IMR-90 (cell line): ENCODE data around the gene CD86. TPM values are rescaled to one million over a fixed set of nuclear protein-coding genes. Genes with fewer than 3 reads are reported as not detected.

ENCODE experiments used
- ATAC-seq: fragments of 200-7000 bp; cut with Tn5 transposase; 2 replicates; pipeline ENCODE4 v1.9.1; 2020; ENCODE audit warnings: low read depth, mild to moderate bottlenecking, moderate library complexity
- BruUV-seq: library from RNA; stranded (reverse); fragments of 400-500 nt; replicated peaks from 2 replicates; lab custom pipeline; 2021; lab: Mats Ljungman, UMichigan
- CTCF ChIA-PET: fragments of 300-600 bp; formaldehyde crosslinking; extraction: SDS; loops from one replicate; lab custom pipeline; 2021; ENCODE audit warnings: antibody characterized with exemption; lab: Yijun Ruan, JAX
- POLR2A ChIA-PET: fragments of 300-600 bp; sonication (Branson Sonifier 250); formaldehyde crosslinking; loops from one replicate; lab custom pipeline; 2022; ENCODE audit warnings: antibody characterized with exemption; ENCODE audit not compliant: unreplicated experiment; lab: Charles Lee
- DNase-seq: peaks from one replicate; pipeline ENCODE4 v3.0.0; 2013
- H2AFZ ChIP-seq: replicated peaks from 2 replicates; pipeline ENCODE3; 2013; ENCODE audit warnings: low read length, mild to moderate bottlenecking; ENCODE audit not compliant: poor library complexity
- H2AK5ac ChIP-seq: 2 replicates; pipeline ENCODE4 v1.6.1; 2013; ENCODE audit warnings: low read depth, low read length, inconsistent platforms
- H2AK9ac ChIP-seq: replicated peaks from 2 replicates; pipeline ENCODE3; 2013; ENCODE audit warnings: mild to moderate bottlenecking, low read depth, low read length, moderate library complexity; ENCODE audit not compliant: poor library complexity
- H2BK120ac ChIP-seq: 2 replicates; pipeline ENCODE4 v1.6.1; 2013; ENCODE audit warnings: low read depth, low read length, inconsistent platforms
- H2BK15ac ChIP-seq: 3 replicates; pipeline ENCODE4 v1.6.1; 2013; ENCODE audit warnings: low read depth, low read length, inconsistent platforms
- H2BK20ac ChIP-seq: 2 replicates; pipeline ENCODE4 v1.6.1; 2013; ENCODE audit warnings: low read depth, mild to moderate bottlenecking, inconsistent platforms, low read length, moderate library complexity
- H2BK5ac ChIP-seq: 2 replicates; pipeline ENCODE4 v1.6.1; 2013; ENCODE audit warnings: mild to moderate bottlenecking, low read depth, low read length, inconsistent platforms; ENCODE audit not compliant: poor library complexity, severe bottlenecking
- H3K14ac ChIP-seq: replicated peaks from 2 replicates; pipeline ENCODE4 v1.6.1; 2013; ENCODE audit warnings: low read depth, low read length, inconsistent platforms
- H3K18ac ChIP-seq: 2 replicates; pipeline ENCODE4 v1.6.1; 2013; ENCODE audit warnings: low read depth, low read length, control low read depth
- H3K23ac ChIP-seq: 2 replicates; pipeline ENCODE4 v1.6.1; 2013; ENCODE audit warnings: low read depth, low read length, inconsistent platforms
- H3K27ac ChIP-seq: 2 replicates; pipeline ENCODE4 v1.5.1; 2013; ENCODE audit warnings: mild to moderate bottlenecking, control low read depth, low read length; ENCODE audit not compliant: insufficient read depth
- H3K27me3 ChIP-seq: 2 replicates; pipeline ENCODE4 v1.6.1; 2013; ENCODE audit warnings: low read length; ENCODE audit not compliant: control insufficient read depth, insufficient read depth
- H3K36me3 ChIP-seq: 2 replicates; pipeline ENCODE4 v1.6.1; 2013; ENCODE audit warnings: low read length, mixed read lengths; ENCODE audit not compliant: control insufficient read depth, insufficient read depth
- H3K4ac ChIP-seq: 2 replicates; pipeline ENCODE4 v1.6.1; 2013; ENCODE audit warnings: low read depth, low read length, inconsistent platforms
- H3K4me1 ChIP-seq: 2 replicates; pipeline ENCODE4 v1.6.1; 2013; ENCODE audit warnings: low read length, mixed read lengths; ENCODE audit not compliant: control insufficient read depth, insufficient read depth
- H3K4me2 ChIP-seq: 2 replicates; pipeline ENCODE4 v1.6.1; 2013; ENCODE audit warnings: low read depth, mild to moderate bottlenecking, control low read depth, low read length, moderate library complexity
- H3K4me3 ChIP-seq: 2 replicates; pipeline ENCODE4 v1.5.1; 2013; ENCODE audit warnings: low read depth, mild to moderate bottlenecking, control low read depth, low read length, moderate library complexity; ENCODE audit not compliant: insufficient read depth
- H3K56ac ChIP-seq: 2 replicates; pipeline ENCODE4 v1.6.1; 2013; ENCODE audit warnings: low read length, inconsistent platforms; ENCODE audit not compliant: insufficient read depth; ENCODE audit errors: extremely low read depth
- H3K79me1 ChIP-seq, 2 experiments: 2 replicates each; pipeline ENCODE4 v1.6.1; 2013; ENCODE audit warnings: low read length in 2 of 2, inconsistent platforms in 1 of 2, low read depth in 1 of 2
- H3K9ac ChIP-seq: 2 replicates; pipeline ENCODE4 v1.6.1; 2013; ENCODE audit warnings: low read depth, low read length, control low read depth
- H3K9me1 ChIP-seq: 2 replicates; pipeline ENCODE4 v1.6.1; 2013; ENCODE audit warnings: low read length, inconsistent platforms; ENCODE audit not compliant: insufficient read depth
- H3K9me3 ChIP-seq: 2 replicates; pipeline ENCODE4 v1.6.1; 2013; ENCODE audit warnings: low read length; ENCODE audit not compliant: control insufficient read depth, insufficient read depth
- H4K20me1 ChIP-seq: 2 replicates; pipeline ENCODE4 v1.6.1; 2013; ENCODE audit warnings: low read length, inconsistent platforms; ENCODE audit not compliant: insufficient read depth
- H4K5ac ChIP-seq: 2 replicates; pipeline ENCODE4 v1.6.1; 2013; ENCODE audit warnings: mild to moderate bottlenecking, low read depth, low read length, control low read depth
- H4K8ac ChIP-seq, 2 experiments: 2 replicates each; pipeline ENCODE4 v1.6.1; 2013; ENCODE audit warnings: low read depth in 2 of 2, low read length in 2 of 2, control low read depth in 1 of 2, inconsistent platforms in 1 of 2
- H4K91ac ChIP-seq: 2 replicates; pipeline ENCODE4 v1.6.1; 2013; ENCODE audit warnings: low read depth, low read length, inconsistent platforms; ENCODE audit not compliant: insufficient read depth
- CEBPB ChIP-seq: IDR thresholded peaks from 2 replicates; pipeline ENCODE4 v1.6.1; 2012; ENCODE audit warnings: low read depth, low read length, improper control_type of control experiment
- CHD1 ChIP-seq: IDR thresholded peaks from 2 replicates; pipeline ENCODE4 v1.6.1; 2012; ENCODE audit warnings: low read depth, low read length, improper control_type of control experiment
- CTCF ChIP-seq: conservative IDR thresholded peaks from 2 replicates; pipeline ENCODE4 v1.5.1; 2012; ENCODE audit warnings: mild to moderate bottlenecking, low read depth, low read length, improper control_type of control experiment
- ELK1 ChIP-seq: fragments of 150-350 bp; IDR thresholded peaks from 2 replicates; pipeline ENCODE4 v1.6.1; 2016; ENCODE audit warnings: low read depth, mild to moderate bottlenecking, low read length, moderate library complexity, borderline replicate concordance
- FOS ChIP-seq: fragments of 150-350 bp; IDR thresholded peaks from 2 replicates; pipeline ENCODE4 v1.6.1; 2016; ENCODE audit warnings: low read depth, low read length
- MAFK ChIP-seq: IDR thresholded peaks from 2 replicates; pipeline ENCODE4 v1.6.1; 2012; ENCODE audit warnings: low read depth, low read length, improper control_type of control experiment
- MAZ ChIP-seq: IDR thresholded peaks from 2 replicates; pipeline ENCODE4 v1.6.1; 2012; ENCODE audit warnings: low read depth, mild to moderate bottlenecking, low read length, improper control_type of control experiment, moderate library complexity, borderline replicate concordance
- MXI1 ChIP-seq: IDR thresholded peaks from 2 replicates; pipeline ENCODE4 v1.6.1; 2012; ENCODE audit warnings: low read depth, mild to moderate bottlenecking, low read length, moderate library complexity, borderline replicate concordance
- NFE2L2 ChIP-seq: fragments of 150-350 bp; IDR thresholded peaks from 2 replicates; pipeline ENCODE4 v1.6.1; 2016; ENCODE audit warnings: low read depth, mild to moderate bottlenecking, low read length
- POLR2A ChIP-seq: IDR thresholded peaks from 2 replicates; pipeline ENCODE4 v1.6.1; 2012; ENCODE audit warnings: mild to moderate bottlenecking, low read depth, low read length
- RAD21 ChIP-seq: IDR thresholded peaks from 2 replicates; pipeline ENCODE4 v1.6.1; 2012; ENCODE audit warnings: low read length, improper control_type of control experiment
- RCOR1 ChIP-seq: IDR thresholded peaks from 2 replicates; pipeline ENCODE4 v1.6.1; 2012; ENCODE audit warnings: mild to moderate bottlenecking, low read length, improper control_type of control experiment; ENCODE audit not compliant: insufficient replicate concordance
- RFX5 ChIP-seq: IDR thresholded peaks from 2 replicates; pipeline ENCODE4 v1.8.0; 2012; ENCODE audit warnings: low read depth, mild to moderate bottlenecking, low read length, moderate library complexity
- SMC3 ChIP-seq: fragments of 150-350 bp; IDR thresholded peaks from 2 replicates; pipeline ENCODE4 v1.6.1; 2016; ENCODE audit warnings: low read depth, mild to moderate bottlenecking, antibody characterized with exemption, low read length, moderate library complexity
- WGBS, 2 experiments: methylation state at CpG; one replicate each; pipeline versions ENCODE4 v1.1.5 to v1.1.7; 2013; ENCODE audit warnings: missing lambda C conversion rate in 2 of 2; ENCODE audit not compliant: insufficient read length in 1 of 2; ENCODE audit errors: extremely low coverage in 2 of 2; 5-methylcytosine and 5-hydroxymethylcytosine counted together
- dilution Hi-C: fragments of 300-500 bp; cut with HindIII; formaldehyde crosslinking; loops from one replicate; pipeline ENCODE4 v1.14.3; 2018; ENCODE audit warnings: low sequenced_read_pairs; ENCODE audit not compliant: unreplicated experiment
- in situ Hi-C: fragments of 300-500 bp; cut with MboI; formaldehyde crosslinking; loops from 3 replicates; pipeline ENCODE4 v1.14.3; 2019; ENCODE audit warnings: low sequenced_read_pairs, inconsistent platforms, mixed read lengths
- intact Hi-C: fragments of 100-400 bp; cut with micrococcal nuclease; formaldehyde crosslinking; loops from 2 replicates; pipeline ENCODE4 v1.10.0; 2022
- polyA plus RNA-seq, 3 experiments: library from polyadenylated mRNA; depleted of rRNA; stranded (reverse); fragments of >200 nt; gene quantifications; 2 replicates each; pipeline ENCODE4 v1.2.3, GENCODE V29; 2012; ENCODE audit warnings: low replicate concordance in 1 of 3
- total RNA-seq: library from RNA; depleted of rRNA; stranded (reverse); fragments of >200 nt; gene quantifications from 2 replicates; pipeline ENCODE4 v1.2.3, GENCODE V29; 2012

The CD86 gene
- total and polyA plus RNA-seq, 2 of the 4 experiments (the other 2 are of a cell fraction), result not detected

GRCh38 chr3:122011396-122011795 lies 43.8 kb upstream of the CD86 start:
- Histone ChIP-seq H4K91ac (no peak overlapping the region), H2BK15ac (no peak overlapping the region), H3K23ac (no peak overlapping the region), H2BK5ac (no peak overlapping the region), H4K8ac (no peak overlapping the region), H3K4me3 (no peak overlapping the region), H2AK9ac (no peak overlapping the region), H2AK5ac (no peak overlapping the region), H3K4me1 (no peaks in the 10 kb centered on the region), H2AFZ (no peak overlapping the region), H3K9me1 (no peaks in the 10 kb centered on the region), H3K9ac (no peak overlapping the region), H3K4ac (no peak overlapping the region), H4K20me1 (no peaks in the 10 kb centered on the region), H3K79me1 (no peaks in the 10 kb centered on the region), H3K4me2 (no peak overlapping the region), H3K27me3 (peaks cover 10% of the 10 kb centered on the region), H3K18ac (no peak overlapping the region), H3K9me3 (no peaks in the 10 kb centered on the region), H3K27ac (no peak overlapping the region), H2BK120ac (no peak overlapping the region), H3K14ac (no peak overlapping the region), H3K56ac (no peak overlapping the region), H4K5ac (no peak overlapping the region), H2BK20ac (no peak overlapping the region), H3K36me3 (no peaks in the 10 kb centered on the region)
- CTCF ChIA-PET, result no interaction called here
- no peak for TF ChIP-seq MAFK
- TF ChIP-seq POLR2A, result no peak
- no peak for TF ChIP-seq RAD21
- TF ChIP-seq MAZ, result no peak
- TF ChIP-seq ELK1, result no peak
- no peak for TF ChIP-seq CHD1
- TF ChIP-seq CTCF, result no peak
- no peak for TF ChIP-seq CEBPB
- TF ChIP-seq MXI1, result no peak
- no peak for TF ChIP-seq RFX5
- no peak for TF ChIP-seq NFE2L2
- TF ChIP-seq RCOR1, result no peak
- no peak for TF ChIP-seq SMC3
- no peak for TF ChIP-seq FOS
- WGBS, 2 experiments, result 60% methylated on average over 1 of the region's 4 CpGs; no CpG with 5 or more reads in 1 of the 2 experiments
- in situ Hi-C loops, result no loop called here
- intact Hi-C loops, result no loop called here
- DNase-seq (no peak), ATAC-seq (no peak)
- no TSS peak for BruUV-seq
- POLR2A ChIA-PET, result no interaction called here
- dilution Hi-C loops, result no loop called here
